ENCODE measurements around the gene AFAP1.

Gene AFAP1

DNA sequence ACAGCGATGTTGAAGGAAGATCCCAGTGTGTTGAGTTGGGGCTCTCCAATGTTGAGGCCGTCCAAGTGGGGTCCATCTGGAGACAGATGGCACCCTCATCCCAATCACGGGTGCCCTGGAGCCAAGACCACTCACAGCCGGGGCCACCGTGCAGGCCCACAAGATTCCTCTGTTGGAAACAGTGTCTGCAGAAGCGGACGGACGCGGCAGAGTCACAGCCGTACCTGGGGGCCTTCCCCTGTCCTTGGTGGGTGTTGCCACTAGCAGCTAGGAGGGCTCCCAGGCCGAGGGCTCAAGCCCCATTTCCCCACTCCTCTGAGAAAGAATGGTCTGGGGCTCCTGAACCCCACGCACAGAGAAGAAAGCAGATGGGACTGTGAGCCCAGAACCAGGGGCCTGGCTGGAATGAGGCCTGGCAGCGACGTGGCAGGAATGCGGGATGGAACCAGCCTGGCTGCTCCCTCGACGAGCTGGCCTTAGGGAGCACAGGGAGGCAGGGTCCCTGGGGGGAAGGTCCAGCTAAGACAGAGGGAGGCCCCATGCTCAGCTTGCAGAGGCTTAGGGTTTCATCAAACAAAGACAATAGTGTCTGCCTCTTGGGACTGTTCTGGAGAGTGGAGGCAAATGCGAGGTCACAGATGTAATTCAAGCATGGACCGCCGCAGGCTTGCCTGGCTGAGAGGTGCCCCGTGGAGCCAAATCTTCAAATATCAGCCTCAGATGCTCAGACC is 228.9 kb downstream of the AFAP1 start:
- no peak for FAIRE-seq

DNA sequence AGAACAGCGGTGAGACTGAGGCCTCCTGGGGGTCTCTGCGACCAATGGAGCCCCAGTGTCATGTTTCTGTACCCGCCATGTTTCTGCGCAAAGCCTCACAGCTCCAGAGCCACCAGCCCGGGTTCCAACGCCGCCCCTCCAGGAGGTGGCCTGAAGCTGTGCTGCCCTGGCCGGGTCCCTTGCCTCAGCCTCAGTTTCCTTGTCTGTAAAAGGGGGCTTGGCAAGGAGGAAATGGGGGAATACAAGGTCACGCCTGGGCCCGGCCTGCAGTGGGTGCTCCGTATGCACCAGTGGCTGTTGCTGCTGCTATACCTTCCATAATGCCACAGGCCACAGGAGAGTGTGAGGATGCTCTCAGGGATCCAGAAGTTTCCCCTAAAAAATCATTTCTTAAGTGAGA is 229.5 kb downstream of the AFAP1 start:
- FAIRE-seq, result no peak

DNA sequence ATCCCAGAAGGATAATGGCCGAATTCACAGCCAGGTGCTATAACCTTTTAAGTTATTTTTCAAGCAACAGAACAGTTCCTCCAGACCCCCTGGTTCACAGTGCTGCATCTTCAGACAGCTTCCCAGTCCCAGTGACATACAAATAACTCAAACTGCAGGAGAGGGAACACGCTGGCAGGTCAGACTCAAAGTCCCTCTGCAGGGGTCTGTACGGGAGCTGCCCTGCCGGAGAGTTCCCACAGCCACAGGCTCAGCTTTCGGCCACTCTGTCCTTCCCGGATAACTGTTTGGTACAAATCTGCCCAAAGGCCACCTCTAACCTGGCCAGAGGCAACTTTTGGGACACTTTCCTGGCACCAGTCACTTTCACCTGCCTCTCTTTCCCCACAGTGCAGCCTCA is 230.2 kb downstream of the AFAP1 start:
- no peak for FAIRE-seq

- FAIRE-seq, result no peak
These were observed 230.7 kb downstream of the AFAP1 start for GRCh38 chr4:7708981-7709380.
